Stimulated activated CD4-positive, alpha-beta T cell treated with anti-CD3 and anti-CD28 coated beads, Interleukin-12 subunit alpha, Interleukin-12 subunit beta, amount 100 ng/mL, for 48 hours (primary cell): ENCODE results near the gene GLG1.

ENCODE experiments used
- DNase-seq, 3 donors: peaks; one replicate each; pipeline ENCODE4 v3.0.0-alpha.2; 2020; ENCODE audit warnings: low read depth in 2 of 3, low spot score in 1 of 3

Gene GLG1

GRCh38 chr16:74611721-74612120 lies 4.8 kb upstream of the GLG1 start:
- no peak for DNase-seq

GRCh38 chr16:74608944-74609343 lies 2.0 kb upstream of the GLG1 start:
- no peak for DNase-seq

- DNase-seq, result no peak
Measured at GRCh38 chr16:74608381-74608780, 1.5 kb upstream of the GLG1 start.

- DNase-seq, result no peak
Measured at GRCh38 chr16:74607962-74608356, 1.0 kb upstream of the GLG1 start.

DNA sequence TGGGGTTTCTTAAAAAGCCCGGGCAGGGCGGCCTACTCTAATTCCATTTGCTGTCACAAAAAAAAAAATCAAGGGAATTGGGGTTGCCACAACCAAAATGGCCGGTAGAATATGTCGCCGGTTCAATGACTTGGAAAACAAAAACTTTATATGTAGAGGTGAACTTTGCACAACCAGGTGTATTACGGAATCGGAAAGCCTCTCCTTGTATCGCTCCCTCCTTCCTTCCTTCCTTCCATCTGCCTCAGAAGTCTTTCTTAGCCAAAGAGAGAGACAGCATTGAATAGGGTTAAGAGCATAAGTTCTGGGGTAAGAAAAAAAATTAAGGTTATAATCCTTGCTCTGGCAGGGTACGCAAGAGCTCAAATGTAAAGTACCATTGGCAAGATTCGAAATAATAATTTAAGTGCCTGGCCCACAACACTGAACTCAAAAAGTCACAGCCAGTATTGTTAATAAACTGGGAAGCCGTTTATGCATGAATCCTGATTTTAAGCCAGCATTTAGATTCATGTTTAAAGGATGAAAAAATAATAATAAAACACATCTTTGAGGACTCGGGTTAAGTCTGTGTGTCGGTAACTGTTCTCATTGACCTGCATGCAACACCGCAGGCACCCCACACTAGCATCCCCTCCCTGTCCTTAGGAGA lies 522 bp upstream of the GLG1 start:
- DNase-seq, result no peak

- DNase-seq, result no peak
Measured at GRCh38 chr16:74605746-74606520, 981 bp downstream of the GLG1 start.

GRCh38 chr16:74605332-74605731 lies 1.6 kb downstream of the GLG1 start:
- DNase-seq, result no peak

DNA sequence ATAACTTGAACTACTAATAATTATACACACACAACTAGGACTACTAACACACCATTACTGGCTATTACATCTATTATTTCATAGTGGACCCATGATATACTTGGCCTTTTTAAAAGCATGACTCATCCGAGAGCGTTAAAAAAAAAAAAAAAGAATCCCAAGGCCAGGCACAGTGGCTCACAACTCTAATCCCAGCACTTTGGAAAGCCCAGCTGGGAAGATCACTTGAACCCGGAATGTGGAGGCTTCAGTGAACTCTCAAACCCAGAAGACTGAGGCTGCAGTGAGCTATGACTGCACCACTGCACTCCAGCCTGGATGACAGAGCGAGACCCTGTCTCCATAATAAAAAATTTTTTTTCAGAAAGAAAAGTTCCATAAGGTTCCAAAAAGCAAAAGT lies 3.1 kb downstream of the GLG1 start:
- no peak for DNase-seq

GRCh38 chr16:74601126-74601871 lies 5.6 kb downstream of the GLG1 start:
- DNase-seq, result peak; percentile 21 to 40 (median 37)

DNA sequence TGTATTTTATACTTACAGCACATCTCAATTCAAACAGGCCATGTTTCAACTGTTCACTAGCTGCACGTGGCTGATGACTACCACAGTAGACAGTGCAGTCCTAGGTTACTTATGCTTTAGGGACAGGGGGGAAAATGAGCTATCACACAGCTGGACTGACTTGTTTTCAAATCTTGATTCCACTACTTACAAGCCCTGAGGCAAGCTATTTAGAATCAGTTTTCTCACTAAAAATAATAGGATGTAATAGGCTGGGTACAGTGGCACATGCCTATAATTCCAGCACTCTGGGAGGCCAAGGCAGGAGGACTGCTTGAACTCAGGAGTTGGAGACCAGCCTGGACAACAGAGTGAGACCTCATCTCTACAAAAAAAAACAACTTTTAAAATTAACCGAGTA lies 10.3 kb downstream of the GLG1 start:
- no peak for DNase-seq

GRCh38 chr16:74592847-74593246 lies 14.1 kb downstream of the GLG1 start:
- no peak for DNase-seq

DNA sequence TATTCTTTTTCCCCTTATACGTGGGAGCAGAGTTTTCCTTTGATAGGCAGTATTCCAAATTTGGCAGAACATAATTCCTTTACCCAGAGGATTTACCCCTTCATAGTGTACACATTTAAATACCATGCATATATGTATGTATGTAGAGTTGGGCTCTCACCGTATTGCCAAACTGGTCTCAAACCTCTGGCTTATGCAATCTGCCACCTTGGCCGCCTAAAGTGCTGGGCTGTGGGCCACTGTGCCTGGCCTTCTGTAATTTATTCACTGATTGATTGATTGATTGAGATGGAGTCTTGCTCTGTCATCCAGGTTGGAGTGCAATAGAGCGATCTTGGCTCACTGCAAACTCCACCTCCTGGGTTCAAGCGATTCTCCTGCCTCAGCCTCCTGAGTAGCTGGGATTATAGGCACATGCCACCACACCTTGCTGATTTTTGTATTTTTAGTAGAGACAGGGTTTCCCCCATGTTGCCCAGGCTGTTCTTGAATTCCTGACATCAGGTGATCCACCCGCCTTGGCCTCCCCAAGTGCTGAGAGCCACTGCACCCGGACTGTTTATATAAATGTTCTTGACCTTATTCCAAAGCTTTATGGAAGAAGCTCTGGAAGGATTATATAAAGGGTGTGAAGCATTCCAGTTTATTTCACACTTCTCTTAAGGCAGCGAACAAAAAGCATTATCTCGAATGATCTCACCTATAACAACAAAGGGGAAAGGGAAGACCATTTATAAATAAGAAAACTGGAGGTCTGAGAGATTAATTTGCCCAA lies 14.9 kb downstream of the GLG1 start:
- no peak for DNase-seq

- DNase-seq, result no peak
Measured at GRCh38 chr16:74586948-74587347, 20.0 kb downstream of the GLG1 start.

- DNase-seq, result no peak
Measured at GRCh38 chr16:74585846-74586443, 21.0 kb downstream of the GLG1 start.

- no peak for DNase-seq
Measured at GRCh38 chr16:74583926-74584666, 22.8 kb downstream of the GLG1 start.

DNA sequence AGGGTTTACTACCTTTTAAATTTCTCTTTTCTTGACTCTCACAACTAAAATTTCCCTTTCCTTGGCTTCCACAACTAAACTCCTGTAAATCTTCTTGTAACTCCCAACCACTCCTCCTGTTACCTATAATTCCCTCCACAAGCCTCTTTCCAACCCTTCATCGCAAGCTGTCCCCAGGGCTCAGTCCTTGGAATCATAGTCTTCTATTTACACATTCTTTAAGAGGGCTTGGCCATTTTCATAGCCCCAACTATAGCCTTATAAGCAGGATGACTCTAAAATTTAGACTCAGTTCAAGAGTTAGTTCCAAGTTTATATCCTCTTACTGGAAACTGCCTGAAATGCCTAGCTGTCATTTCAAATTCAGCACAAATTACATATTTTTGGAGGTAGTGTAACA lies 23.9 kb downstream of the GLG1 start:
- DNase-seq, result no peak

DNA sequence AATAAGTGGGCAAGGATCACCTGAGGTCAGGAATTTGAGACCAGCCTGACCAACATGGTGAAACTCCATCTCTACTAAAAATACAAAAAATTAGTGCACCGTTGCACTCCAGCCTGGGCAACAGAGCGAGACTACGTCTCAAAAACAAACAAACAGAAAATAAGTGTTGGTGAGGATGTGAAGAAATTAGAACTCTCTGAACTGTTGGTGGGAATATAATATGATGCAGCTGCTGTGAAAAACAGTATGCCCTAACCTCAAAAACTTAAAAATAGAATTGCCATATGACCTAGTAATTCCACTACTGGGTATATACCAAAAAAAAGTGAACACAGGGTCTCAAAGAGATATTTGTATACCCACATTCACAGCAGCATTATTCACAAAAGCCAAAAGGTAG lies 26.1 kb downstream of the GLG1 start:
- DNase-seq, result no peak

DNA sequence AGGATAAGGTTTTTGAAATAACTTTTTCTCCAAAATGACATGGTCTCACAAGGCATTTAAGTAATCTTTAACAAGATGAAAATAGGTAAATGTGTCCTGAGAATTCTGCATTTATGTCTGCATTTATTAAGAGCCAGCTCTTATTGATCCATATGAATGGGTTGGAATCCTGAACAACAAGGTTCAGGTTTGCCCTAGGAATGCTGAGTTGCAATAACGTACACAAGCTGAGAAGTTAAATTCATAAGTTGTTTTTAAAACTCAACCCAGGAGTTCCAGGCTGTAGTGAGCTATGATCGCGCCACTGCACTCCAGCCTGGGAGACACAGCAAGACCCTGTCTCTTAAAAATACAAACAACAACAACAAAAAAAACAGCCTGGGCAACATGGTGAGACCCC lies 28.1 kb downstream of the GLG1 start:
- DNase-seq, result no peak

GRCh38 chr16:74578433-74578832 lies 28.5 kb downstream of the GLG1 start:
- DNase-seq, result no peak

DNA sequence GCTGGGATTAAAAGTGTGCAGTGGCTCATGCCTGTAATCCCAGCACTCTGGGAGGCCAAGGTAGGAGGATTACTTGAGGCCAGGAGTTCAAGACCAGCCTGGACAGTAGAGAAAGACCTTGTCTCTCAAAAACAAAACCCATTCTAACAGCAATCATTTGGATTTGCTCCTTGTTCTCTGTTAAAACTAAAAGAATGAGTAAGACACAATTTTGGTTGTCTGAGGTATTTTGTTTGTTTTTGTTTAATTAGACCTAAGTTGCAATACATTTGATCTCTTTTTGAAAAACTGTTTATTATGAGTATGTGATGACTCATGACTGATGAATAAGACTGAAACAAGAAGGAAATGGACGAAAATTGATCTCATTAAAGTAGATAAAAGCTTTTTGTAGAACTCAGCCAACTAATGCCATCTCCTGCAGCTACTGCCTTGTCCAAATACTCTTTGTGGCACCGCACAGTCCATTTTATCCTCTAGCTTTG lies 29.0 kb downstream of the GLG1 start:
- DNase-seq, result no peak
